NCI-H2029 treated with DMSO at 0.1 percent for 48 hours (cell line): ENCODE measurements around the gene SRP54.
"Not testable (repeated sequence)": the region's sequence is repeated elsewhere in the genome, so short reads cannot be mapped to it uniquely, and the experiment has no call there.

Experiments
- DNase-seq: peaks from one replicate; lab custom pipeline; 2025; lab: John Stamatoyannopoulos, UW

SRP54 gene

GRCh38 chr14:34983786-34984185, 994 bp downstream of the SRP54 start:
- peak; percentile 44 for DNase-seq

GRCh38 chr14:34985740-34986139, 2.9 kb downstream of the SRP54 start:
- DNase-seq = no peak

GRCh38 chr14:34987180-34987579, 4.4 kb downstream of the SRP54 start:
- no peak for DNase-seq

- DNase-seq = no peak
Measured at GRCh38 chr14:34989762-34990161, 7.0 kb downstream of the SRP54 start.

- DNase-seq = peak; percentile 55
Measured at GRCh38 chr14:34993426-34993825, 10.6 kb downstream of the SRP54 start.

- no peak for DNase-seq
Measured at GRCh38 chr14:34994668-34995067, 11.9 kb downstream of the SRP54 start.

GRCh38 chr14:34997762-34998161, 15.0 kb downstream of the SRP54 start:
- DNase-seq = no peak

- DNase-seq = no peak
Measured at GRCh38 chr14:34999500-34999899, 16.7 kb downstream of the SRP54 start.

GRCh38 chr14:35001621-35002020, 18.8 kb downstream of the SRP54 start:
- DNase-seq = no peak

GRCh38 chr14:35004839-35005238, 22.0 kb downstream of the SRP54 start:
- no peak for DNase-seq

GRCh38 chr14:35016568-35016967, 33.8 kb downstream of the SRP54 start:
- no peak for DNase-seq

GRCh38 chr14:35020713-35021112, 37.9 kb downstream of the SRP54 start:
- DNase-seq = no peak

- no peak for DNase-seq
Measured at GRCh38 chr14:35028435-35028834, 45.6 kb downstream of the SRP54 start.

- DNase-seq = no peak
Measured at GRCh38 chr14:35032562-35032961, 49.8 kb downstream of the SRP54 start.

GRCh38 chr14:35034440-35034833, 51.6 kb downstream of the SRP54 start:
- DNase-seq = no peak

- not testable (repeated sequence) for DNase-seq
Measured at GRCh38 chr14:35034944-35035554, 52.3 kb downstream of the SRP54 start.

GRCh38 chr14:35038312-35038711, 55.5 kb downstream of the SRP54 start:
- not testable (repeated sequence) for DNase-seq

- DNase-seq = no peak
Measured at GRCh38 chr14:35042632-35043031, 59.8 kb downstream of the SRP54 start.

GRCh38 chr14:35043046-35043445, 60.3 kb downstream of the SRP54 start:
- no peak for DNase-seq

GRCh38 chr14:35044939-35045797, 62.4 kb downstream of the SRP54 start:
- no peak for DNase-seq

- DNase-seq = peak; percentile 94
Measured at GRCh38 chr14:35045798-35046047, 62.9 kb downstream of the SRP54 start.

- DNase-seq = peak; percentile 100
Measured at GRCh38 chr14:35046048-35046750, 63.4 kb downstream of the SRP54 start, which contains the start of gene FAM177A1. FAM177A1 (plus strand) TSS chr14:35046272; CDS start chr14:35046464, 192 bp downstream.
